GM18868 (cell line): ENCODE measurements around the gene ETV7.
"Not testable (repeated sequence)": the region's sequence is repeated elsewhere in the genome, so short reads cannot be mapped to it uniquely, and the experiment has no call there.

Experiments used
- ATAC-seq: cut with Tn5 transposase; IDR thresholded peaks from one replicate; pipeline ENCODE4 v1.9.1; 2021; ENCODE audit warnings: mild to moderate bottlenecking, moderate library complexity; ENCODE audit not compliant: unreplicated experiment

Gene ETV7

DNA sequence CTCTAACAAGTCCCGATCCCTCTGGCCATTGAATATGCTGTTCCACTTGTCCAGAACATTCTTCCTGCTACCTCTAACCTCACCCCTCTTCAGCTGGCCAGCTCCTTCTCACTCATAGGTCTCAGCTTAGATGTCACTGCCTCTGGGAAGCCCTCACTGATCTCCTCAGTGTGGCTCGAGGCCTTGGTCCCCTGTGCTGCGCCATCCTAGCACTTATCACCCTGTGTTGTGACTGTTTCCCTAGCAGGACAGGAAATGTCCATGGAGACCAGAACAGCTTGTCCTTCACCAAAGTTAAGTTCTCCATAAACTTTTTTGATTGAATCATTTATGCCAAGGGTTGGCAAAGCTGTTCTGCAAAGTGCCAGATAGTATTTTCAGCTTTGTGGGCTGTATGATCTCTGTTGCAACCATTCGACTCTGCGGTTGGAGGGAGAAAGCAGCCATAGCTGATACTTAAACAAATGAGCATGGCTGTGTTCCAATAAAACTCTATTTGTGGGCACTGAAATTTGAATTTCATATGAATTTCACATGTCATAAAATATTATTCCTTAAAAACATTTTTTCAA is 44.3 kb downstream of the ETV7 start:
- no peak for ATAC-seq

GRCh38 chr6:36340618-36341454 is 46.6 kb downstream of the ETV7 start:
- no peak for ATAC-seq

- no peak for ATAC-seq
Measured at GRCh38 chr6:36340306-36340617, 47.2 kb downstream of the ETV7 start.

DNA sequence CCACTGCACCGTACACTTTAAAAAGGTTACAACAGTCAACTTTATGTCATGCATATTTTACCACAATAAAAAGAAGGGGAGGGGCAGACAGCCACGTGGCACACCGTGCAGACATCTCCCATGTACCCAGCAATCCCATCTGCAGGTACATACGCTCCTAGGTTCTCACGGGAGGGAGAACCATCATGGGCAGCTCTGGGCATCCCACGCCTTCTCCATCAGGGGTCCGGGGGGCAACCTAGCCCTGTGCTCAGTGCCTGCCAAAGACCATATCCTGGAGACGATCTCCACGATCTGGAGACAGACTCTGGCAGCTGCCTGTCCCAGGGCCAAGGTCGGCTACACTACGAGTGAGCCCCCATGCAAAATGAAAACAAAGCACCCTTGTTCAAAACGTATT is 48.3 kb downstream of the ETV7 start:
- ATAC-seq, result no peak

DNA sequence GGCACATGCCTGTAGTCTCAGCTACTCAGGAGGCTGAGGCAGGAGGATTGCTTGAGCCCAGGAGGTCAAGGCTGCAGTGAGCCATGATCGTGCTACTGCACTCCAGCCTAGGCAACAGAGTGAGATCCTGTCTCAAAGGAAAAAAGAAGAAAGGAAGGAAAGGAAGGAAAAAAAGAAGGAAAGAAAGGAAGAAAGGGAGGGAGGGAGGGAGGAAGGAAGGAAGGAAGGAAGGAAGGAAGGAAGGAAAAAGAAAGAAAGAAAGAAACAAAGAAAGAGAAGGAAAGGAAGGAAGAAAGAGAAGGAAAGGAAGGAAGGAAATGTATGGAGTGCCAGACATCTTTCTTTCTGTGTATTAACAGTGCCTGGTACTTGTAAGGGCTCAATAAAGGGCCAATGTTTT is 49.2 kb downstream of the ETV7 start:
- ATAC-seq, result not testable (repeated sequence)

DNA sequence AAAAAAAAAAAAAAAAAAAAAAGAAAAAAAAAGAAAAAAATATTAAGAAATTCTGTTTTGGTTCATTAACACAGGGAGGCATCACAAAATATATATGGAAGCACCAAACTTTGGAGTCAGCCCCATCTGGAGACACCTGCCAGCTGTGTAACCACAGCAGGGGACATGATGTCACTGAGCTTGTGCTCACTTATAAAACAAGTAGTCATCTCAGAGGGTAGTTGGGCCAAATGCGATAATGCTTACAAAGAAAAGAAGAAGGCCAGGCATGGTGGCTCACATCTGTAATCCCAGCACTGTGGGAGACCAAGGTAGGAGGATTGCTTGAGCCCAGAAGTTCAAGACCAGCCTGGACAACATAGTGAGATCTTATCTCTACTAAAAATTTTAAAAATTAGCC is 49.7 kb downstream of the ETV7 start:
- no peak for ATAC-seq

DNA sequence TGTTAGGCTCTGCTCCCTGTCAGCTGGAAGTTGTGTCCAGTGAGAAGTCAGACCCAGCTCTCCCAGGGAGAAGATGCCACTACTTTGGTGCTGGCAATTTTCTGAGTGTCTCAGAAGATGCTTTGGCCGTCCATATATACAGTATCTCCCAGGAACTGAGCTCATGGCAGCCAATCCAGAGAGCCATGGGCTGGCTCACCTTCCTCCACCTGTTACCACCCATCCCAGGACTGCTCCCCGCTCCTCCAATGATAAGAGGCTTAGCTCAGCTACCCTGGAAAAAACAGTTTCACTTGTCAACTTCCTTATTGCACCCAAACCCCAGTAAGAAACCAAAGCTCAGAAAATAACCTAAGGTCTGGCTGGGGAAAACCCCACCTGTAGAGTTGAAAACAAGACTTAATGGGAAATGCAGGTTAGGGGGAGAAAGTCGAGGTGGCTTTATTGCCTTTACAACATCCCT is 50.7 kb downstream of the ETV7 start, which contains the start of gene BNIP5:
BNIP5 (minus strand) TSS at position 110 of the 463 bp plus-strand sequence. CDS start 6,198 bp downstream, outside the sequence.
- no peak for ATAC-seq

DNA sequence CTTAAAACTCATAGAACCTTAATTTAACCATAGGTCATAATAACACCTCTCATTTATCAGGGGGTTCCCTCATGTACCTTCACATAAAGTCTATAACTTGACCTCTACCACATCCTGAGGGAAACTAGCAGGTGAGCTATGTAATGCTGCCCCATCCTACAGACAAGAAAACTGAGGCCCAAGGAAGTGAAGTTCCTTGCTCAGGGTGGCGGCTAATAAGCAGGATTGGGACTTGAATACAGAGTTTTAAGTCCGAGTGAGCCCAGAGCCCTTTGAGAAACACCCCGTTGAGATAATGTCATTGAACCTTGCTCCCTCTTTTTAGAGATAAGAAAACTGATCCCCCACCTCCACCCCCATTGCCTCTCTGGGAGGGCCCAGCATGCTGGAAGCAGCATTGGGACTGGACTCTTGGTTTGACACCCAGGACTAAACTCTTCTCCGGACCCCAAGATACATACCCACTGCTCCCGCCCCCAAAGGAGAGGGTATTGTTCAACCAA is 51.2 kb downstream of the ETV7 start:
- ATAC-seq, result no peak

- no peak for ATAC-seq
Measured at GRCh38 chr6:36335465-36336207, 51.8 kb downstream of the ETV7 start.

DNA sequence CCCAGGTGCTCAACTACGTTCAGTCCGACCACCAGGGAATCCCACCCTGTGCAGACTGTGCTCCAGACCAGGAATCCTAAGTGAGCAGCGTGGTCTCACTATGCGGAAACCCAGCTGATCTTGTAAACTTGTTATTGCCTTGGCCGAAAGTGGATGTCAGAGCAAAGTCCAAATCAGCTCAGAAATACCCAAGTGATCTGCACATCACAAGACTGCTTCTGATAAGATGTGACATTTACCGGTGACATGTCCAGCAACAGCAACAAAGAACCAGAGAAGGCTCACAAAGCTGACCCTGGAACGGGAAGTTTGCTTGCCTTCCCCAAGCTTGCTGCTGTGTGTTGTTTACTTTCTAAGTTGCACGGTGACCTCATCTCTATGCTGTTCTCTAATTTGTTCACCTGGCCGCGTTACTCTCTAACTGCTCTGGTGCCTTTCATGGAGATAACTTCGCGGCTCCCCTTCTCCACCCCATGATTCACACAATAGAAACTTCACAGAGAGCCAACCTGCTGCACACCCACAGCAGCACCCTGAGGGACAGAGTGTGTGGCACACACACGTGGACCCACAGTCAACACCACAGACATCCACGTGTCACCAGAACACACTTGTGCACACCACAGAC is 52.5 kb downstream of the ETV7 start:
- no peak for ATAC-seq

DNA sequence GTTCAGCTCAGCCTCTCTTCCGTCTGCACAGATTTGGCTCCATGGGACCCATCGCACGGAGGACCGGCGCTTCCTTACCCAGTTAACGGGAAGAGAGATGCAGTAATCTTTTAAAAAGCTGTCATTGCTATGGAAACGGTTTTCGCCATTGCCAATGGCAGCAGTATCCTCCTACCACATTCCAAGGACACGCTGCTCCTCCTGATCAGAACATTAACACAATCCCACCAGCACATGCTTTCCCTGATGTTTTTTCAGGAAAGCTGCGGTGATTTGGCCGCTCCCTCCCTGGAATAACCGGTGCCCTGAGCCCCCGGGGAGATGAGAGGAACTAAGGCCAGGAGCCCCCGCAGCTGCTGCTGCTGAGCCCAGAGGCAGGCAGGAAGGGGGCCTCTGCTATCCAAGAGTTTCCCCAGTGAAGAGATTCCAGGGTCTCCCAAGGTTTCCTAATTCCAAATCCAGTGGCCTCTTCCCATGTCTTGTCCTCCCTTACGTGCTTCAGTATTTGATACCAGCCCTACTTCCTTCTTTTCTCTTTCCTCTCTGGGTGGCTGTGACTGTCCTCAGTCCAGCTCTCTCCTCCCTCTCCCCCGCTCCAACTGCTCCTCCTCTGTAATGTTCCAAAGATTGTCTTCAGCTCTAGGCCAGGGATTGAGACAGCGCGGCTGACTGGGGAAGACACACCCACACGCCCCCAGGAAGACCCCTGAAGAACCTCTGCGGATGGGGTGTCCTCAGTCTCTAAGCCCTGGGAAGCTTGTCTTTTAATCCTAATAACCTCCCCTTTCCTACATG is 53.3 kb downstream of the ETV7 start:
- no peak for ATAC-seq

GRCh38 chr6:36333171-36333895 is 54.1 kb downstream of the ETV7 start:
- no peak for ATAC-seq

DNA sequence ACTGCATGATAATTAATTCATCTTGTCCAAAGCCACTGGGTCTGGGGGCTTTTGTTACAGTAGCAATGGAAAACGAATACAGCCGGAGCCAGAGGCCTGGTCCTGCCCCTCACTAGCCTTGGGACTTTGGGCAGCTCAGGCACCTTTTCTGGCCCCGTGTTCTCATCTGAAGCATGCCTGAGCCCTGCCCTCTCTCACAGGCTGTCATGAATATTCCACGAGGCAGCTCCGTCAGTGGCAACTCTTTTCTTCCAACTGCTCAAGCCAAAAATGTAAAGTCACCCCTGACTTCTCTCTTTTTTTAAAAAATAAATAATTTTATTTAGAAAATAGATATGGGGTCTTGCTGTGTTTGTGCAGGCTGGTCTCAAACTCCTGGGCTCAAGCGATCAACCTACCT is 56.1 kb downstream of the ETV7 start:
- no peak for ATAC-seq

DNA sequence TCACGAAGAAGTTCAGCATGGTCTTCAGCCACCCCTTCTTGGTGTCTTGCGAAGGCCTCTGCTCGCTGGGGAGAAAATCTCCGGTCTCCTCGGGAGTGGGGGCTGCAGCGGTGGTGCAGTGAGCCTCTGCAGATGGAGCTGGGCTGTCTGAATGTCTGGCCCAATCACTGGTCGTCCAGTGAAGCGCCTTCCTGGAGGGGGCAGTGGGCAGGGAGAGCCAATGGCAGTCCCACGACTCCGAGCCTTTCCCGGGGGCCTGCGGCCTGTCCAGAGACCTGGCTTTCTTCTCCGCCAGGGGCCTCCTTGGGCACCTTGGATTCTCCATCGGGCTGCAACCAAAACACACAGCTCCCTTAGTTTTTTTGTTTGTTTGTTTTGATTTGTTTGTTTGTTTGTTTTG is 57.1 kb downstream of the ETV7 start:
- no peak for ATAC-seq

GRCh38 chr6:36329798-36330291 is 57.6 kb downstream of the ETV7 start:
- no peak for ATAC-seq

DNA sequence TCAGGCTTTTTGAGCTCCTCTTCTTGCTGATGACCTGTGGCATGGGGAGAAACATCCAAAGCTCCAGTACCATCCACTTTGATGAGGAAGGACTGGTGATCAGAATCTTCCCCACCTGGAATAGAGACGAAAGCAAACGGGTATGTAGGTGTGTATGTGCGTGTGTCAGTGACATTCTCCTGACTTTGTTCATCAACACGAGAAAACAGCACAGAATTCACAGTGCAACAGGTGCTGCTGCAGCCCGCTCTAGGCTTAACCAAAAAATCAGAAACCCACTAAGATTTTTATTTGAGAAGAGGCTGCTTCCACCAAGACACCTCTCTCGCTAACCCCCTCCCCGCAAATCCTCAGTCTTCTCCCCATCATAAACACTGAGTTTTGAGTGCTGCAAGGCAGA is 58.9 kb downstream of the ETV7 start:
- no peak for ATAC-seq

DNA sequence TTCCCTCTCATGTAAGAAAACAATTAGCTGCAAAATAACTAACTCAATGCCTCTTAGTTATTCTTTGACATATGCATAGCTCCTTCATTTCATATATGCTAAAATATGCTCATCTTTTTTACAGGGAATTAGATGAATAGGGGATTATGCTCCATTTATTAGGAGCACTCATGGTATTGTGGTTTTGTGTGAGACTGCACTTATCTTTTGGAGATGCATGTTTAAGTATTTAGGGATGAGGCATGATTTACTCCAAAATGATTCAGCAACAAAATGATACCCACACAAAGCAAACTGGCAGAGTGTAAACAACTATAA is 59.6 kb downstream of the ETV7 start:
- ATAC-seq, result no peak

DNA sequence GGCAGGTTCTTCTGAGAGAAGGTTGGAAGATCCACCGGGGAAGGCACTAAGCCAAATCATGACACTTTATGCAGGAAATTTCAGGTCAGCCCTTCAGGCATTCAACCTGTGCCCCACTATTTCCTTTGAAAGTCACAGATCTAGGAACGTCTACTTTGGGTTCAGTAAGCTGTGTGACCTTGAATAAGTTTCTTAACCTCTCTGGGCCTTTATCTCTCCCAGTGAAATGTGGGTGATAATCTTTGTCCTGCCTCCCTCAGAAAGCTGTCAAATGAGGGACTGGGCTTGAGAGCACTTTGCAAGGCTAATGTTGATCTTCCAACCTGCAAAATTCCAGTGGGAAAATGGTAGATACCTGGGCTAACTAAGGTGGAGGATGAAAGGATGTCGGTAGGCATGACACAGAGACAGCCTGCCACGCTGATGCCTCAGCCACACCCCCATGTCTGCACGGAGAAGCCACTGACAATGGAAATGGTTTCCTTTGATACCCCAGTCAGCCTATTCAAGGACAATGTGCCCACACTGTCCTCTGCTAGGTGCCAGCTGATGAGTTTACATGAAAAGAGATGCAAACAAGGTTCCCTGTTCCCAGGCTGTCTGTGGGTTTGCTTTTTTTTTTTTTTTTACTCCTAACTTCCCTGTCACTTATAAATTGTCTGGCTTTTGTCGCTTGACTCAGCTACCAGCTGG is 60.1 kb downstream of the ETV7 start:
- no peak for ATAC-seq

DNA sequence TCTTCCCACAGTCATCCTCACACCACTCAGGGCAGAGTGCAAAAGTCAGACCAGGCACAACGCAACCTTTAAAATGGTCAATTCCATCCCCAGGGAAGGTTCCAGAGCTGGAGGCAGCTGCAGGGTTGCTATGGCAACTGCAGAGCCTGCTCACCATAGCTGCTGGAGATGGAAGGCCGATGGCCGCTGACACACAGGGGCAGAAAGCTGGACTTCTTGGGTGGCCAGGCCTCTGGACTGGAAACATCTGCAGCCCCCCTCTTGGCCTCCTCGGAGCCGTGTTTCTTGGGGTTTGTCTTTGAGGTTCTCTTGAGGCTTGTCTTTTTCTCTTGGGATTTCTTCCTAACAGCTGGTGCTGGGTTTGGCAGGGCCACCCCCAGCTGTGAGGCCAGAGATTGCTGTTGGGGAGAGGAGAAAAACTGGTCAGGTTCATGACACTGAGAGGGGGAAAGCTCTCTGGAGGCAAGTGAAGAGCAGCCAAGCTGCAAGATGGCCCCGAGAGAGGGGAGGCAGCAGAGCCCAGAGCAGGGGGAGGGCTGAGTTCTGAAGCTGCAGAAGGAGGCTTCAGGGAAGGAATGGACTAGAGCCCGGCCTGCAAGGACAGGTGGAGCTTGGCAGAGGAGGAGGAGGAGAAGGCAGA is 61.0 kb downstream of the ETV7 start:
- ATAC-seq, result no peak
